ENCODE results near the gene RING1.

GRCh38 chr6:33215271-33216116 lies 7.2 kb downstream of the RING1 start:
- TF ChIP-seq CREB1 (IDR thresholded peaks at IDR 0.05; ENCODE audit: low read depth) = no peak
- no peak for TF ChIP-seq RAD21 (IDR thresholded peaks at IDR 0.05; ENCODE audit: low read depth)
- TF ChIP-seq TEAD4 (IDR thresholded peaks at IDR 0.05) = no peak
- no peak for TF ChIP-seq YY1 (IDR thresholded peaks at IDR 0.05; ENCODE audit: low read depth)

Measured in Ishikawa (cell line).